Calu3 (cell line): Measurements from ENCODE around the gene SLC16A10. TPM values are rescaled to one million over a fixed set of nuclear protein-coding genes. Genes with fewer than 3 reads are reported as not detected.

Experiments
- BruUV-seq: library from RNA; stranded (reverse); fragments of 400-500 nt; replicated peaks from 2 replicates; lab custom pipeline; 2021; lab: Mats Ljungman, UMichigan
- CTCF ChIA-PET: fragments of 300-600 bp; sonication (Branson Sonifier 250); formaldehyde crosslinking; loops from one replicate; lab custom pipeline; 2022; ENCODE audit warnings: antibody characterized with exemption; lab: Charles Lee
- DNase-seq: peaks from one replicate; pipeline ENCODE4 v3.0.0; 2022
- H3K27ac Mint-ChIP-seq: one replicate; pipeline ENCODE4 v1.8.0; 2022; ENCODE audit warnings: mixed read lengths; ENCODE audit not compliant: unreplicated experiment
- H3K27me3 Mint-ChIP-seq: one replicate; pipeline ENCODE4 v1.8.0; 2022; ENCODE audit warnings: mixed read lengths; ENCODE audit not compliant: unreplicated experiment
- H3K36me3 Mint-ChIP-seq: one replicate; pipeline ENCODE4 v1.8.0; 2022; ENCODE audit warnings: mild to moderate bottlenecking, moderate library complexity, mixed read lengths; ENCODE audit not compliant: insufficient read depth, unreplicated experiment
- H3K4me1 Mint-ChIP-seq: one replicate; pipeline ENCODE4 v1.8.0; 2022; ENCODE audit warnings: mild to moderate bottlenecking, low read depth, mixed read lengths; ENCODE audit not compliant: unreplicated experiment
- H3K4me3 Mint-ChIP-seq: one replicate; pipeline ENCODE4 v1.8.0; 2022; ENCODE audit warnings: mild to moderate bottlenecking, low read depth, moderate library complexity, mixed read lengths; ENCODE audit not compliant: unreplicated experiment
- H3K9me3 Mint-ChIP-seq: one replicate; pipeline ENCODE4 v1.8.0; 2022; ENCODE audit warnings: low read depth, mixed read lengths; ENCODE audit not compliant: unreplicated experiment
- CTCF ChIP-seq: fragments of 200-600 bp; IDR thresholded peaks from one replicate; pipeline ENCODE4 v1.8.0; 2022; ENCODE audit warnings: antibody characterized with exemption; ENCODE audit not compliant: unreplicated experiment
- intact Hi-C: fragments of 100-400 bp; cut with micrococcal nuclease; formaldehyde crosslinking; loops from one replicate; pipeline ENCODE4 v1.10.0; 2022; ENCODE audit not compliant: unreplicated experiment
- total RNA-seq: library from RNA; stranded (reverse); gene quantifications from 2 replicates; pipeline ENCODE4 v1.2.3, GENCODE V29; 2022

SLC16A10 gene
- total RNA-seq, 1 experiment from 2014 or later: 2.6 TPM

- H3K27ac Mint-ChIP-seq: no peak overlapping the region
- H3K9me3 Mint-ChIP-seq: no peaks in the 10 kb centered on the region
- peaks cover 9% of the 10 kb centered on the region for H3K4me1 Mint-ChIP-seq
- intact Hi-C loops: no loop called here
- no peak for TF ChIP-seq CTCF
- CTCF ChIA-PET: no interaction called here
- H3K4me3 Mint-ChIP-seq: no peak overlapping the region
- no TSS peak for BruUV-seq
- peaks cover 24% of the 10 kb centered on the region for H3K27me3 Mint-ChIP-seq
- no peaks in the 10 kb centered on the region for H3K36me3 Mint-ChIP-seq
- DNase-seq: no peak
Measured at GRCh38 chr6:111068109-111068865, 19.0 kb upstream of the SLC16A10 start.

GRCh38 chr6:111068866-111069234, 18.5 kb upstream of the SLC16A10 start:
- intact Hi-C loops: no loop called here
- Mint-ChIP-seq H3K4me1 (peaks cover 9% of the 10 kb centered on the region), H3K27me3 (peaks cover 24% of the 10 kb centered on the region), H3K27ac (no peak overlapping the region), H3K36me3 (no peaks in the 10 kb centered on the region), H3K4me3 (no peak overlapping the region), H3K9me3 (no peaks in the 10 kb centered on the region)
- no peak for DNase-seq
- CTCF ChIA-PET: no interaction called here
- TF ChIP-seq CTCF: no peak
- BruUV-seq: no TSS peak

GRCh38 chr6:111069382-111070104, 17.8 kb upstream of the SLC16A10 start:
- Mint-ChIP-seq H3K4me1 (peaks cover 9% of the 10 kb centered on the region), H3K4me3 (no peak overlapping the region), H3K27ac (no peak overlapping the region), H3K27me3 (peaks cover 24% of the 10 kb centered on the region), H3K36me3 (no peaks in the 10 kb centered on the region), H3K9me3 (no peaks in the 10 kb centered on the region)
- intact Hi-C loops: no loop called here
- CTCF ChIA-PET: interaction anchor here (0.5 kb wide), 1 partner anchor 14 kb away, joined by 3 read pairs; no protein-coding TSS in a partner anchor
- no peak for TF ChIP-seq CTCF
- no TSS peak for BruUV-seq
- DNase-seq: no peak

- no peaks in the 10 kb centered on the region for H3K9me3 Mint-ChIP-seq
- CTCF ChIA-PET: interaction anchor here (0.6 to 0.8 kb wide), 2 partner anchors 26 to 102 kb away, joined by 4 to 5 read pairs; no protein-coding TSS in a partner anchor
- H3K36me3 Mint-ChIP-seq: no peaks in the 10 kb centered on the region
- intact Hi-C loops: no loop called here
- BruUV-seq: no TSS peak
- H3K4me1 Mint-ChIP-seq: peaks cover 9% of the 10 kb centered on the region
- no peak for DNase-seq
- H3K27me3 Mint-ChIP-seq: peaks cover 17% of the 10 kb centered on the region
- H3K27ac Mint-ChIP-seq: no peak overlapping the region
- TF ChIP-seq CTCF: no peak
- no peak overlapping the region for H3K4me3 Mint-ChIP-seq
Measured at GRCh38 chr6:111070105-111071005, 16.9 kb upstream of the SLC16A10 start.
